ENCODE measurements around the gene PPIP5K1.
"Not testable (repeated sequence)": the region's sequence is repeated elsewhere in the genome, so short reads cannot be mapped to it uniquely, and the experiment has no call there.

Gene PPIP5K1

GRCh38 chr15:43589778-43590466 lies at the start of gene PPIP5K1:
PPIP5K1 (minus strand) TSS chr15:43590208; CDS start chr15:43584504, 5,704 bp downstream.
- H3K27ac ChIP-seq = not testable (repeated sequence)

GRCh38 chr15:43638464-43639204 lies 48.6 kb upstream of the PPIP5K1 start:
- H3K27ac ChIP-seq = not testable (repeated sequence)

GRCh38 chr15:43626937-43627336 lies 36.9 kb upstream of the PPIP5K1 start:
- not testable (repeated sequence) for H3K27ac ChIP-seq

GRCh38 chr15:43625106-43625505 lies 35.1 kb upstream of the PPIP5K1 start:
- H3K27ac ChIP-seq = no peak overlapping the region
- TF ChIP-seq ZFX (IDR thresholded peaks at IDR 0.05; ENCODE audit: borderline replicate concordance) (no peak), CTCF (IDR thresholded peaks at IDR 0.05) (no peak)

- H3K27ac ChIP-seq = not testable (repeated sequence)
These were observed 32.2 kb upstream of the PPIP5K1 start for GRCh38 chr15:43622068-43622799.

- H3K27ac ChIP-seq = not testable (repeated sequence)
These were observed 28.7 kb upstream of the PPIP5K1 start, which contains the start of gene STRC for GRCh38 chr15:43618700-43619099. STRC (minus strand) TSS chr15:43618800; CDS start chr15:43618722, 78 bp downstream.

GRCh38 chr15:43617750-43618149 lies 27.7 kb upstream of the PPIP5K1 start:
- not testable (repeated sequence) for H3K27ac ChIP-seq

- not testable (repeated sequence) for H3K27ac ChIP-seq
These were observed 12.2 kb upstream of the PPIP5K1 start for GRCh38 chr15:43602233-43602632.

GRCh38 chr15:43600200-43600599 lies 10.2 kb upstream of the PPIP5K1 start:
- not testable (repeated sequence) for H3K27ac ChIP-seq

- H3K27ac ChIP-seq = not testable (repeated sequence)
These were observed 9.1 kb upstream of the PPIP5K1 start for GRCh38 chr15:43599131-43599530.

GRCh38 chr15:43593328-43594190 lies 3.6 kb upstream of the PPIP5K1 start, which contains the start of gene CKMT1B:
CKMT1B (plus strand) TSS chr15:43594027; CDS start chr15:43594219, 192 bp downstream.
- H3K27ac ChIP-seq = not testable (repeated sequence)

- not testable (repeated sequence) for H3K27ac ChIP-seq
These were observed 2.8 kb upstream of the PPIP5K1 start for GRCh38 chr15:43592841-43593240.

- not testable (repeated sequence) for H3K27ac ChIP-seq
These were observed 15.4 kb downstream of the PPIP5K1 start for GRCh38 chr15:43574607-43575006.

- H3K27ac ChIP-seq = not testable (repeated sequence)
These were observed 23.4 kb downstream of the PPIP5K1 start for GRCh38 chr15:43566615-43567014.

GRCh38 chr15:43563793-43564192 lies 26.2 kb downstream of the PPIP5K1 start:
- H3K27ac ChIP-seq = not testable (repeated sequence)

GRCh38 chr15:43562753-43563152 lies 27.3 kb downstream of the PPIP5K1 start:
- H3K27ac ChIP-seq = not testable (repeated sequence)
